ENCODE results near the gene EPAS1. TPM values are rescaled to one million over a fixed set of nuclear protein-coding genes. Genes with fewer than 3 reads are reported as not detected.

Gene EPAS1
- total RNA-seq, 1 experiment from 2014 or later = 55.9 TPM

DNA sequence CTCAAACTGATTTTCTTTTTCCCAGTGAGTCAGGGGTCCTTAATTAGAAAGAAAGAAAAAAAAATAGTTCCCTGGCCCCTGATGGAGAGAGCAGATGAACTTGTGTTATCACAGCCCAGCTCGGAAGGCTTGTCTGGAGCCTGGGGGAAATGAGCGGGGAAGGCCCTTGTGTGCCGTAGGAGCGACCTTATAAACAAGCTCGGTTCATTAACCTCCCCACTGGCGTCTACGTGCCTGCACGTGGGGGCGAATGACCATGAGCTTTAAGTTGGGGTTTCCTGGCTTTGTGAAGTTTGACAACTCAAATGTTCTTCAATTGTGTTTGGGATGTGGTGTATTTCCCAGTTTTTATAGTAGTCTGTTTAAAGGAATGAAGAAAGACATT lies 69.5 kb downstream of the EPAS1 start:
- ChIA-PET RAD21 (ENCODE audit: low non-redundant PET in 1 of 2, low total read pairs in 2 of 2, uncharacterized antibody in 2 of 2, unreplicated experiment in 2 of 2) (no interaction called here), CTCF (interaction anchor here (1.0 to 2.4 kb wide), 5 partner anchors 8 to 373 kb away, joined by 3 to 21 read pairs (median 3); no protein-coding TSS in a partner anchor), POLR2A (no interaction called here)
- Histone ChIP-seq H3K27ac (ENCODE audit: low read depth, low read length) (no peak overlapping the region), H3K4me3 (replicated peaks in 1 of 2; ENCODE audit: low read depth in 1 of 2, low read length in 2 of 2) (no peak overlapping the region), H3K9me3 (ENCODE audit: control insufficient read depth in 1 of 2, insufficient read depth in 1 of 2, low read depth in 1 of 2, low read length in 2 of 2) (no peaks in the 10 kb centered on the region), H3K9me2 (ENCODE audit: insufficient read depth) (no peaks in the 10 kb centered on the region), H3K9ac (ENCODE audit: low read length) (no peak overlapping the region), H3K4me1 (ENCODE audit: control insufficient read depth in 1 of 2, insufficient read depth in 2 of 2, low read length in 2 of 2) (no peaks in the 10 kb centered on the region), H3K36me3 (ENCODE audit: control insufficient read depth in 1 of 2, insufficient read depth in 2 of 2, low read length in 2 of 2) (no peaks in the 10 kb centered on the region), H2AFZ (ENCODE audit: low read depth, low read length, poor library complexity, severe bottlenecking) (no peak overlapping the region), H4K20me1 (ENCODE audit: insufficient read depth) (no peaks in the 10 kb centered on the region), H3K79me2 (ENCODE audit: insufficient read depth, low read length) (no peaks in the 10 kb centered on the region), H3K27me3 (ENCODE audit: insufficient read depth, low read length) (no peaks in the 10 kb centered on the region), H3K4me2 (ENCODE audit: low read length) (no peak overlapping the region)
- TF ChIP-seq, protein P1, sequence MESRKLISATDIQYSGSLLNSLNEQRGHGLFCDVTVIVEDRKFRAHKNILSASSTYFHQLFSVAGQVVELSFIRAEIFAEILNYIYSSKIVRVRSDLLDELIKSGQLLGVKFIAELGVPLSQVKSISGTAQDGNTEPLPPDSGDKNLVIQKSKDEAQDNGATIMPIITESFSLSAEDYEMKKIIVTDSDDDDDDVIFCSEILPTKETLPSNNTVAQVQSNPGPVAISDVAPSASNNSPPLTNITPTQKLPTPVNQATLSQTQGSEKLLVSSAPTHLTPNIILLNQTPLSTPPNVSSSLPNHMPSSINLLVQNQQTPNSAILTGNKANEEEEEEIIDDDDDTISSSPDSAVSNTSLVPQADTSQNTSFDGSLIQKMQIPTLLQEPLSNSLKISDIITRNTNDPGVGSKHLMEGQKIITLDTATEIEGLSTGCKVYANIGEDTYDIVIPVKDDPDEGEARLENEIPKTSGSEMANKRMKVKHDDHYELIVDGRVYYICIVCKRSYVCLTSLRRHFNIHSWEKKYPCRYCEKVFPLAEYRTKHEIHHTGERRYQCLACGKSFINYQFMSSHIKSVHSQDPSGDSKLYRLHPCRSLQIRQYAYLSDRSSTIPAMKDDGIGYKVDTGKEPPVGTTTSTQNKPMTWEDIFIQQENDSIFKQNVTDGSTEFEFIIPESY (IDR thresholded peaks at IDR 0.05; ENCODE audit: extremely low read depth, insufficient replicate concordance, low read length) = no peak
- no peak for TF ChIP-seq JUND (IDR thresholded peaks at IDR 0.05)
- TF ChIP-seq ZFX (IDR thresholded peaks at IDR 0.05) = no peak
- TF ChIP-seq YY1 (IDR thresholded peaks at IDR 0.05; ENCODE audit: extremely low read depth, insufficient replicate concordance, low read depth, low read length) = no peak
- TF ChIP-seq, protein P2, sequence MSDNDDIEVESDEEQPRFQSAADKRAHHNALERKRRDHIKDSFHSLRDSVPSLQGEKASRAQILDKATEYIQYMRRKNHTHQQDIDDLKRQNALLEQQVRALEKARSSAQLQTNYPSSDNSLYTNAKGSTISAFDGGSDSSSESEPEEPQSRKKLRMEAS (IDR thresholded peaks at IDR 0.05) = no peak
- no peak for TF ChIP-seq RAD21 (IDR thresholded peaks at IDR 0.05; ENCODE audit: low read depth)
- TF ChIP-seq CBX3 (IDR thresholded peaks at IDR 0.05; ENCODE audit: low read depth) = no peak
- no peak for TF ChIP-seq SRF (IDR thresholded peaks at IDR 0.05; ENCODE audit: low read depth)
- TF ChIP-seq, protein P3, sequence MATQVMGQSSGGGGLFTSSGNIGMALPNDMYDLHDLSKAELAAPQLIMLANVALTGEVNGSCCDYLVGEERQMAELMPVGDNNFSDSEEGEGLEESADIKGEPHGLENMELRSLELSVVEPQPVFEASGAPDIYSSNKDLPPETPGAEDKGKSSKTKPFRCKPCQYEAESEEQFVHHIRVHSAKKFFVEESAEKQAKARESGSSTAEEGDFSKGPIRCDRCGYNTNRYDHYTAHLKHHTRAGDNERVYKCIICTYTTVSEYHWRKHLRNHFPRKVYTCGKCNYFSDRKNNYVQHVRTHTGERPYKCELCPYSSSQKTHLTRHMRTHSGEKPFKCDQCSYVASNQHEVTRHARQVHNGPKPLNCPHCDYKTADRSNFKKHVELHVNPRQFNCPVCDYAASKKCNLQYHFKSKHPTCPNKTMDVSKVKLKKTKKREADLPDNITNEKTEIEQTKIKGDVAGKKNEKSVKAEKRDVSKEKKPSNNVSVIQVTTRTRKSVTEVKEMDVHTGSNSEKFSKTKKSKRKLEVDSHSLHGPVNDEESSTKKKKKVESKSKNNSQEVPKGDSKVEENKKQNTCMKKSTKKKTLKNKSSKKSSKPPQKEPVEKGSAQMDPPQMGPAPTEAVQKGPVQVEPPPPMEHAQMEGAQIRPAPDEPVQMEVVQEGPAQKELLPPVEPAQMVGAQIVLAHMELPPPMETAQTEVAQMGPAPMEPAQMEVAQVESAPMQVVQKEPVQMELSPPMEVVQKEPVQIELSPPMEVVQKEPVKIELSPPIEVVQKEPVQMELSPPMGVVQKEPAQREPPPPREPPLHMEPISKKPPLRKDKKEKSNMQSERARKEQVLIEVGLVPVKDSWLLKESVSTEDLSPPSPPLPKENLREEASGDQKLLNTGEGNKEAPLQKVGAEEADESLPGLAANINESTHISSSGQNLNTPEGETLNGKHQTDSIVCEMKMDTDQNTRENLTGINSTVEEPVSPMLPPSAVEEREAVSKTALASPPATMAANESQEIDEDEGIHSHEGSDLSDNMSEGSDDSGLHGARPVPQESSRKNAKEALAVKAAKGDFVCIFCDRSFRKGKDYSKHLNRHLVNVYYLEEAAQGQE (IDR thresholded peaks at IDR 0.05; ENCODE audit: low read depth) = no peak
- no peak for TF ChIP-seq ELF1 (IDR thresholded peaks at IDR 0.05; ENCODE audit: borderline replicate concordance, low read depth)
- TF ChIP-seq SP1 (IDR thresholded peaks at IDR 0.05; ENCODE audit: low read depth) = no peak
- TF ChIP-seq CEBPB (IDR thresholded peaks at IDR 0.05; ENCODE audit: low read depth) = no peak
- TF ChIP-seq EZH2phosphoT487 (IDR thresholded peaks at IDR 0.05; ENCODE audit: borderline replicate concordance) = no peak
- TF ChIP-seq POLR2A (IDR thresholded peaks at IDR 0.05; ENCODE audit: borderline replicate concordance, extremely low read depth, insufficient read depth, insufficient read length) = no peak
- no peak for TF ChIP-seq ZNF274 (IDR thresholded peaks at IDR 0.05; ENCODE audit: low read depth, low read length)
- TF ChIP-seq EGR1 (IDR thresholded peaks at IDR 0.05; ENCODE audit: low read depth) = no peak
- no peak for TF ChIP-seq FOSL1 (IDR thresholded peaks at IDR 0.05; ENCODE audit: low read depth)
- TF ChIP-seq, protein P4, sequence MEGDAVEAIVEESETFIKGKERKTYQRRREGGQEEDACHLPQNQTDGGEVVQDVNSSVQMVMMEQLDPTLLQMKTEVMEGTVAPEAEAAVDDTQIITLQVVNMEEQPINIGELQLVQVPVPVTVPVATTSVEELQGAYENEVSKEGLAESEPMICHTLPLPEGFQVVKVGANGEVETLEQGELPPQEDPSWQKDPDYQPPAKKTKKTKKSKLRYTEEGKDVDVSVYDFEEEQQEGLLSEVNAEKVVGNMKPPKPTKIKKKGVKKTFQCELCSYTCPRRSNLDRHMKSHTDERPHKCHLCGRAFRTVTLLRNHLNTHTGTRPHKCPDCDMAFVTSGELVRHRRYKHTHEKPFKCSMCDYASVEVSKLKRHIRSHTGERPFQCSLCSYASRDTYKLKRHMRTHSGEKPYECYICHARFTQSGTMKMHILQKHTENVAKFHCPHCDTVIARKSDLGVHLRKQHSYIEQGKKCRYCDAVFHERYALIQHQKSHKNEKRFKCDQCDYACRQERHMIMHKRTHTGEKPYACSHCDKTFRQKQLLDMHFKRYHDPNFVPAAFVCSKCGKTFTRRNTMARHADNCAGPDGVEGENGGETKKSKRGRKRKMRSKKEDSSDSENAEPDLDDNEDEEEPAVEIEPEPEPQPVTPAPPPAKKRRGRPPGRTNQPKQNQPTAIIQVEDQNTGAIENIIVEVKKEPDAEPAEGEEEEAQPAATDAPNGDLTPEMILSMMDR (IDR thresholded peaks at IDR 0.05 in 2 of 3, conservative IDR thresholded peaks at IDR 0.05 in 1 of 3; ENCODE audit: borderline replicate concordance in 1 of 3, insufficient read depth in 1 of 3, low read depth in 2 of 3, low read length in 2 of 3) = no peak
- DNase-seq (ENCODE audit: low read depth, low spot score) (no peak), ATAC-seq (no peak)
- intact Hi-C loops (cut with micrococcal nuclease) = loop anchor here (1.0 to 5.0 kb wide), 2 partner anchors 64 to 373 kb away; no protein-coding TSS in a partner anchor
- BruUV-seq (replicated peaks) = no TSS peak

Measured in HCT116 (cell line).